Ishikawa (cell line): ENCODE measurements around the gene SPG11.

Experiments
- CEBPB ChIP-seq: IDR thresholded peaks from 2 replicates; pipeline ENCODE4 v1.6.1; 2012
- CREB1 ChIP-seq: IDR thresholded peaks from 2 replicates; pipeline ENCODE4 v1.6.1; 2012; ENCODE audit warnings: low read depth
- EGR1 ChIP-seq: IDR thresholded peaks from 2 replicates; pipeline ENCODE4 v1.6.1; 2012
- EP300 ChIP-seq: IDR thresholded peaks from 2 replicates; pipeline ENCODE4 v1.6.1; 2012; ENCODE audit warnings: borderline replicate concordance
- FOXM1 ChIP-seq: IDR thresholded peaks from 2 replicates; pipeline ENCODE4 v1.6.1; 2012; ENCODE audit warnings: low read depth, borderline replicate concordance
- MAX ChIP-seq: IDR thresholded peaks from 2 replicates; pipeline ENCODE4 v1.6.1; 2012
- NFIC ChIP-seq: IDR thresholded peaks from 2 replicates; pipeline ENCODE4 v1.6.1; 2012
- RAD21 ChIP-seq: IDR thresholded peaks from 2 replicates; pipeline ENCODE4 v1.6.1; 2012; ENCODE audit warnings: low read depth
- REST ChIP-seq: IDR thresholded peaks from 2 replicates; pipeline ENCODE4 v1.6.1; 2012; ENCODE audit warnings: low read depth, mild to moderate bottlenecking
- TAF1 ChIP-seq: IDR thresholded peaks from 2 replicates; pipeline ENCODE4 v1.6.1; 2012; ENCODE audit warnings: low read depth, mild to moderate bottlenecking
- TCF12 ChIP-seq: IDR thresholded peaks from 2 replicates; pipeline ENCODE4 v1.6.1; 2012; ENCODE audit warnings: low read depth
- TEAD4 ChIP-seq: IDR thresholded peaks from 2 replicates; pipeline ENCODE4 v1.6.1; 2012
- USF1 ChIP-seq: IDR thresholded peaks from 2 replicates; pipeline ENCODE4 v1.6.1; 2012
- YY1 ChIP-seq: IDR thresholded peaks from 2 replicates; pipeline ENCODE4 v1.6.1; 2012; ENCODE audit warnings: low read depth
- ZBTB7A ChIP-seq: IDR thresholded peaks from 2 replicates; pipeline ENCODE4 v1.6.1; 2012; ENCODE audit warnings: low read depth

SPG11 gene

GRCh38 chr15:44565387-44566154 lies 97.9 kb downstream of the SPG11 start:
- no peak for TF ChIP-seq YY1

- TF ChIP-seq REST: no peak
- no peak for TF ChIP-seq FOXM1
- no peak for TF ChIP-seq NFIC
- no peak for TF ChIP-seq CEBPB
- TF ChIP-seq CREB1: no peak
- TF ChIP-seq TCF12: no peak
- no peak for TF ChIP-seq YY1
- TF ChIP-seq EP300: no peak
- no peak for TF ChIP-seq ZBTB7A
- TF ChIP-seq EGR1: no peak
- no peak for TF ChIP-seq RAD21
These were observed 108.3 kb downstream of the SPG11 start for GRCh38 chr15:44554934-44555723.

- TF ChIP-seq EP300: no peak
- no peak for TF ChIP-seq USF1
- TF ChIP-seq REST: no peak
- TF ChIP-seq TCF12: no peak
- TF ChIP-seq CEBPB: no peak
- TF ChIP-seq TAF1: no peak
- TF ChIP-seq EGR1: no peak
- TF ChIP-seq YY1: no peak
- TF ChIP-seq TEAD4: no peak
- no peak for TF ChIP-seq FOXM1
- TF ChIP-seq NFIC: no peak
- no peak for TF ChIP-seq RAD21
- TF ChIP-seq MAX: no peak
- TF ChIP-seq CREB1: no peak
- TF ChIP-seq ZBTB7A: no peak
These were observed 112.7 kb downstream of the SPG11 start for GRCh38 chr15:44550734-44551133.

- TF ChIP-seq EGR1 (no peak), REST (no peak), NFIC (no peak), USF1 (no peak), MAX (no peak), ZBTB7A (no peak), CEBPB (no peak), TEAD4 (no peak), RAD21 (no peak), YY1 (no peak), TAF1 (no peak), EP300 (no peak), TCF12 (no peak), FOXM1 (no peak), CREB1 (no peak)
These were observed 113.2 kb downstream of the SPG11 start for GRCh38 chr15:44550256-44550655.
